K562 (cell line): ENCODE data around the gene SLC26A5. TPM values are rescaled to one million over a fixed set of nuclear protein-coding genes. Genes with fewer than 3 reads are reported as not detected.

Experiments
- ATAC-seq: fragments of 200-7000 bp; cut with Tn5 transposase; 3 replicates; pipeline ENCODE4 v1.9.1; 2020; ENCODE audit warnings: moderate library complexity
- BruUV-seq: library from RNA; stranded (reverse); fragments of 400-500 nt; replicated peaks from 2 replicates; lab custom pipeline; 2021; lab: Mats Ljungman, UMichigan
- CTCF ChIA-PET: fragments of 300-600 bp; formaldehyde crosslinking; extraction: SDS; loops from one replicate; lab custom pipeline; 2021; ENCODE audit warnings: low intra/inter-chr PET ratio; lab: Yijun Ruan, JAX
- POLR2A ChIA-PET: fragments of 300-600, 350-650 bp; sonication (Branson Sonifier 250); formaldehyde crosslinking; extraction: SDS; loops from one replicate; lab custom pipeline; 2021; ENCODE audit warnings: antibody characterized with exemption, inconsistent platforms; lab: Yijun Ruan, JAX
- DNase-seq, 4 experiments: peaks; one replicate each; pipeline versions ENCODE4 v3.0.0 to v3.0.0-alpha.2; 2011 to 2018; ENCODE audit warnings: low spot score in 3 of 4, mixed read lengths in 3 of 4; ENCODE audit errors: extremely low read depth in 1 of 4
- FAIRE-seq: peaks from 2 replicates; lab custom pipeline; 2011; peaks lifted over from hg19 to GRCh38; lab: Jason Lieb, UNC
- H2AFZ ChIP-seq: 2 replicates; pipeline ENCODE4 v1.6.0; 2011; ENCODE audit warnings: low read depth, low read length, control low read depth, inconsistent platforms
- H3K27ac ChIP-seq: fragments of 200-600 bp; 3 replicates; pipeline ENCODE4 v1.8.0; 2011; ENCODE audit warnings: low read depth, mild to moderate bottlenecking, control low read depth, inconsistent platforms, low read length, moderate library complexity, mixed read lengths; ENCODE audit errors: extremely low read depth
- H3K27me3 ChIP-seq, 2 experiments: fragments of 300-600 bp in 1 of 2; 2 replicates in 1 of 2; 3 replicates in 1 of 2; pipeline versions ENCODE4 v1.6.0 to v1.8.0; 2011; ENCODE audit warnings: inconsistent platforms in 2 of 2, low read length in 2 of 2, mild to moderate bottlenecking in 1 of 2, mixed read lengths in 1 of 2, moderate library complexity in 1 of 2; ENCODE audit not compliant: control insufficient read depth in 2 of 2, insufficient read depth in 2 of 2
- H3K36me3 ChIP-seq: fragments of 300-600 bp; 3 replicates; pipeline ENCODE4 v1.8.0; 2011; ENCODE audit warnings: mild to moderate bottlenecking, low read length, inconsistent platforms; ENCODE audit not compliant: control insufficient read depth, insufficient read depth
- H3K4me1 ChIP-seq, 2 experiments: fragments of 200-600 bp in 1 of 2; replicated peaks in 1 of 2; 2 replicates in 1 of 2; 3 replicates in 1 of 2; pipeline versions ENCODE4 v1.5.1 to v1.8.0; 2011; ENCODE audit warnings: inconsistent platforms in 2 of 2, low read length in 2 of 2, mild to moderate bottlenecking in 1 of 2, mixed read lengths in 1 of 2, moderate library complexity in 1 of 2; ENCODE audit not compliant: control insufficient read depth in 2 of 2, insufficient read depth in 2 of 2
- H3K4me2 ChIP-seq: 2 replicates; pipeline ENCODE4 v1.6.1; 2011; ENCODE audit warnings: low read length, control low read depth, inconsistent platforms, mixed read lengths; ENCODE audit not compliant: insufficient read depth
- H3K4me3 ChIP-seq: fragments of 200-600 bp; sonication (generic), shearing (Covaris generic); 2 replicates; pipeline ENCODE4 v1.5.1; 2016; ENCODE audit warnings: control low read depth, inconsistent platforms
- H3K79me2 ChIP-seq: fragments of 200-600 bp; 3 replicates; pipeline ENCODE4 v1.8.0; 2011; ENCODE audit warnings: low read length, inconsistent platforms; ENCODE audit not compliant: control insufficient read depth, insufficient read depth
- H3K9ac ChIP-seq, 2 experiments: 2 replicates each; pipeline versions ENCODE4 v1.6.0 to v1.6.1; 2011; ENCODE audit warnings: low read depth in 2 of 2, low read length in 2 of 2, control low read depth in 1 of 2, inconsistent platforms in 1 of 2, mild to moderate bottlenecking in 1 of 2, mixed read lengths in 1 of 2; ENCODE audit not compliant: insufficient read depth in 1 of 2
- H3K9me1 ChIP-seq: one replicate; pipeline ENCODE4 v1.6.0; 2011; ENCODE audit warnings: inconsistent platforms, mild to moderate bottlenecking, low read length, moderate library complexity; ENCODE audit not compliant: control insufficient read depth, insufficient read depth
- H3K9me3 ChIP-seq: replicated peaks from 2 replicates; pipeline ENCODE4 v1.5.1; 2011; ENCODE audit warnings: low read depth, low read length, inconsistent platforms; ENCODE audit not compliant: control insufficient read depth, insufficient read depth
- H4K20me1 ChIP-seq: replicated peaks from 2 replicates; pipeline ENCODE4 v1.6.1; 2011; ENCODE audit warnings: low read length, inconsistent platforms, mixed read lengths; ENCODE audit not compliant: control insufficient read depth, insufficient read depth
- CEBPB ChIP-seq: fragments of 450-650 bp; IDR thresholded peaks from 2 replicates; pipeline ENCODE4 v1.6.1; 2016; ENCODE audit warnings: missing genetic modification characterization, missing compliant biosample characterization
- E2F5 ChIP-seq: sonication (generic); formaldehyde crosslinking; IDR thresholded peaks from 2 replicates; pipeline ENCODE4 v1.8.0; 2022; ENCODE audit warnings: mild to moderate bottlenecking, missing genetic modification reagents
- NEUROD1 ChIP-seq: fragments of 150-350 bp; IDR thresholded peaks from 2 replicates; pipeline ENCODE4 v1.6.1; 2014; ENCODE audit warnings: borderline replicate concordance, low read length, low read depth; ENCODE audit not compliant: partially characterized antibody
- NR4A1 ChIP-seq, 2 experiments: fragments of 250-450 bp in 1 of 2; fragments of 450-650 bp in 1 of 2; sonication (Bioruptor Pico) in 1 of 2; IDR thresholded peaks; 2 replicates each; pipeline versions ENCODE4 v1.4.0 to v1.6.1; 2016 to 2020; ENCODE audit warnings: mild to moderate bottlenecking in 2 of 2, missing compliant biosample characterization in 1 of 2, missing genetic modification characterization in 1 of 2, moderate library complexity in 1 of 2
- POLR2A ChIP-seq: fragments of 450-650 bp; conservative IDR thresholded peaks from 2 replicates; pipeline ENCODE4 v1.6.1; 2016
- RB1 ChIP-seq: fragments of 450-650 bp; IDR thresholded peaks from 2 replicates; pipeline ENCODE4 v1.6.1; 2017; ENCODE audit warnings: low read depth, mild to moderate bottlenecking
- THRB ChIP-seq: fragments of 450-650 bp; formaldehyde crosslinking; conservative IDR thresholded peaks from 2 replicates; pipeline ENCODE4 v1.4.0; 2022; ENCODE audit warnings: mild to moderate bottlenecking, missing genetic modification characterization
- XRCC5 ChIP-seq: fragments of 200-400 bp; formaldehyde crosslinking; IDR thresholded peaks from 2 replicates; pipeline ENCODE4 v1.6.1; 2017; ENCODE audit warnings: low read depth, mild to moderate bottlenecking, low read length
- ZNF184 ChIP-seq: sonication (generic); formaldehyde crosslinking; IDR thresholded peaks from 2 replicates; pipeline ENCODE4 v1.5.0; 2020; ENCODE audit warnings: missing genetic modification reagents
- ZNF282 ChIP-seq: sonication (generic); formaldehyde crosslinking; IDR thresholded peaks from 2 replicates; pipeline ENCODE4 v1.8.1; 2023; ENCODE audit warnings: missing genetic modification reagents
- ZNF445 ChIP-seq: fragments of 250-450 bp; sonication (Bioruptor Pico); IDR thresholded peaks from 2 replicates; pipeline ENCODE4 v1.4.0; 2020; ENCODE audit warnings: low read depth, mild to moderate bottlenecking, moderate library complexity
- WGBS: fragments of 100-300 bp; shearing (Covaris generic); methylation state at CpG from one replicate; pipeline ENCODE4 v1.1.6; 2016; ENCODE audit warnings: low coverage, mixed read lengths; ENCODE audit not compliant: insufficient coverage; ENCODE audit errors: missing lambda C conversion rate; 5-methylcytosine and 5-hydroxymethylcytosine counted together
- in situ Hi-C: fragments of 300-500 bp; cut with MboI; formaldehyde crosslinking; loops from 4 replicates; pipeline ENCODE4 v1.15.0; 2018; ENCODE audit warnings: inconsistent platforms, mixed read lengths
- intact Hi-C: fragments of 100-400 bp; cut with micrococcal nuclease; formaldehyde crosslinking; loops from 2 replicates; pipeline ENCODE4 v1.14.2; 2022
- polyA plus RNA-seq, 8 experiments: library from polyadenylated mRNA; depleted of rRNA in 4 of 8; stranded (reverse) in 5 of 8; unstranded in 3 of 8; fragments of >200 nt; fragmentation: Nextera tagmentation in 2 of 8; fragmentation: Illumina TruSeq in 1 of 8; extraction: Ambion mirVana in 2 of 8; extraction: Trizol in 1 of 8; gene quantifications; 2 replicates each; pipeline versions ENCODE4 v1.2.1 to v1.2.3, GENCODE V29; 2011 to 2014; ENCODE audit warnings: inconsistent platforms in 1 of 8, missing spikeins in 1 of 8
- total RNA-seq, 7 experiments: library from RNA; depleted of rRNA in 6 of 7; stranded (reverse); fragments of >200 nt in 6 of 7; fragmentation: Illumina TruSeq in 2 of 7; extraction: Trizol in 2 of 7; gene quantifications; 2 replicates each; pipeline versions ENCODE4 v1.2.1 to v1.2.3, GENCODE V29; 2011 to 2021; ENCODE audit warnings: low replicate concordance in 1 of 7
- TF ChIP-seq, protein P1 (sequence below): IDR thresholded peaks from 2 replicates; pipeline ENCODE4 v1.6.1; 2011; ENCODE audit warnings: borderline replicate concordance, low read depth, mild to moderate bottlenecking, moderate library complexity, low read length; ENCODE audit not compliant: insufficient read depth, poor library complexity, severe bottlenecking
- TF ChIP-seq, protein P2 (sequence below): sonication (generic); formaldehyde crosslinking; IDR thresholded peaks from 2 replicates; pipeline ENCODE4 v1.8.1; 2023; ENCODE audit warnings: mild to moderate bottlenecking, missing genetic modification reagents, moderate library complexity

The SLC26A5 gene
- total and polyA plus RNA-seq, 9 of the 15 experiments (the other 6 are each of a cell fraction or from before 2014, with no cell fraction given): not detected

DNA sequence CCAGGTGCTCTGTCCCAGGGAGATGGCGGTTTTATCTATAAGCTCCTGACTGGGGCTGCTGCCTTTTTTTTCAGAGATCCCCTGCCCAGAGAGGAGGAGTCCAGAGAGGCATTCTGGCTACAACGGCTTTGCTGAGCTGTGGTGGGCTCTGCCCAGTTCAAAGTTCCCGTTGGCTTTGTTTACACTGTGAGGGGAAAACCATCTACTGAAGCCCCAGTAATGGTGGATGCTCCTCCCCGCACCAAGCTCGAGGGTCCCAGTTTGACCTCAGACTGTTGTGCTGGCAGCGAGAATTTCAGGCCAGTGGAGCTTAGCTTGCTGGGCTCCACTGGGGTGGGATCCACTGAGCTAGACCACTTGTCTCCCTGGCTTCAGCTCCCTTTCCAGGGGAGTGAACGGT, 16.4 kb upstream of the SLC26A5 start (continued):
- TF ChIP-seq NR4A1 (CRISPR knock-in tag; IDR thresholded peaks at IDR 0.05) (no peak), NR4A1 (tag; IDR thresholded peaks at IDR 0.05) (no peak), ZNF445 (CRISPR knock-in tag) (no peak), ZNF282 (CRISPR knock-in tag) (no peak), ZNF184 (CRISPR knock-in tag) (no peak), POLR2A (no peak)
- TF ChIP-seq, all 486 proteins: peak for 0

GRCh38 chr7:103447073-103447960, 1.3 kb upstream of the SLC26A5 start:
- FAIRE-seq: peak; percentile 91
- DNase-seq: peak; percentile 78 to 84 (median 80)
- Histone ChIP-seq H3K79me2 (no peaks in the 10 kb centered on the region), H3K27me3 (peaks cover 29 to 34% of the 10 kb centered on the region in 2 experiments), H3K4me2 (peak overlapping the region; percentile 13; the same call in 1 of the 2 replicates), H3K27ac (no peak overlapping the region), H3K4me1 (peaks cover 9 to 14% of the 10 kb centered on the region in 2 experiments; a peak in 4 of 5 replicates), H3K9ac (no peak overlapping the region), H3K9me3 (no peaks in the 10 kb centered on the region), H3K9me1 (no peaks in the 10 kb centered on the region), H3K4me3 (no peak overlapping the region), H2AFZ (no peak overlapping the region), H4K20me1 (no peaks in the 10 kb centered on the region), H3K36me3 (no peaks in the 10 kb centered on the region)
- in situ Hi-C loops (no loop called here), intact Hi-C loops (loop anchor here (1.0 to 5.0 kb wide), 4 partner anchors 77 to 709 kb away; no protein-coding TSS in a partner anchor)
- BruUV-seq: no TSS peak
- ChIA-PET CTCF (interaction anchor here (0.5 to 1.6 kb wide), 4 partner anchors 150 to 1416 kb away, joined by 3 to 7 read pairs (median 4); partner anchors contain the start of gene PMPCB), POLR2A (interaction anchor here (1.0 kb wide), 2 partner anchors 10 to 16 kb away, joined by 3 read pairs; no protein-coding TSS in a partner anchor)
- ATAC-seq: peak; percentile 97
- 8% methylated on average over 17 of the region's 17 CpGs for WGBS
- no peak for TF ChIP-seq E2F5 (CRISPR knock-in tag)
- TF ChIP-seq, protein P1, sequence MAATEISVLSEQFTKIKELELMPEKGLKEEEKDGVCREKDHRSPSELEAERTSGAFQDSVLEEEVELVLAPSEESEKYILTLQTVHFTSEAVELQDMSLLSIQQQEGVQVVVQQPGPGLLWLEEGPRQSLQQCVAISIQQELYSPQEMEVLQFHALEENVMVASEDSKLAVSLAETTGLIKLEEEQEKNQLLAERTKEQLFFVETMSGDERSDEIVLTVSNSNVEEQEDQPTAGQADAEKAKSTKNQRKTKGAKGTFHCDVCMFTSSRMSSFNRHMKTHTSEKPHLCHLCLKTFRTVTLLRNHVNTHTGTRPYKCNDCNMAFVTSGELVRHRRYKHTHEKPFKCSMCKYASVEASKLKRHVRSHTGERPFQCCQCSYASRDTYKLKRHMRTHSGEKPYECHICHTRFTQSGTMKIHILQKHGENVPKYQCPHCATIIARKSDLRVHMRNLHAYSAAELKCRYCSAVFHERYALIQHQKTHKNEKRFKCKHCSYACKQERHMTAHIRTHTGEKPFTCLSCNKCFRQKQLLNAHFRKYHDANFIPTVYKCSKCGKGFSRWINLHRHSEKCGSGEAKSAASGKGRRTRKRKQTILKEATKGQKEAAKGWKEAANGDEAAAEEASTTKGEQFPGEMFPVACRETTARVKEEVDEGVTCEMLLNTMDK: peak; percentile 38
- no peak for TF ChIP-seq THRB (CRISPR knock-in tag)
- no peak for TF ChIP-seq CEBPB (tag)
- TF ChIP-seq NEUROD1: peak; percentile 29
- peak; percentile 19; the same call in 1 of the 2 replicates for TF ChIP-seq RB1
- peak; percentile 54; the same call in 1 of the 2 replicates for TF ChIP-seq XRCC5
- TF ChIP-seq, protein P2, sequence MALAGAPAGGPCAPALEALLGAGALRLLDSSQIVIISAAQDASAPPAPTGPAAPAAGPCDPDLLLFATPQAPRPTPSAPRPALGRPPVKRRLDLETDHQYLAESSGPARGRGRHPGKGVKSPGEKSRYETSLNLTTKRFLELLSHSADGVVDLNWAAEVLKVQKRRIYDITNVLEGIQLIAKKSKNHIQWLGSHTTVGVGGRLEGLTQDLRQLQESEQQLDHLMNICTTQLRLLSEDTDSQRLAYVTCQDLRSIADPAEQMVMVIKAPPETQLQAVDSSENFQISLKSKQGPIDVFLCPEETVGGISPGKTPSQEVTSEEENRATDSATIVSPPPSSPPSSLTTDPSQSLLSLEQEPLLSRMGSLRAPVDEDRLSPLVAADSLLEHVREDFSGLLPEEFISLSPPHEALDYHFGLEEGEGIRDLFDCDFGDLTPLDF (CRISPR knock-in tag): peak; percentile 13; the same call in 1 of the 2 replicates
